Measurements from ENCODE around the gene HLA-DPA1. TPM values are rescaled to one million over a fixed set of nuclear protein-coding genes. Genes with fewer than 3 reads are reported as not detected.
"Not testable (repeated sequence)": the region's sequence is repeated elsewhere in the genome, so short reads cannot be mapped to it uniquely, and the experiment has no call there.

HLA-DPA1 gene
- total and polyA plus RNA-seq, 10 of the 15 experiments (the other 5 are each of a cell fraction or from before 2014, with no cell fraction given), result 508 to 1,640 (median 829) TPM

DNA sequence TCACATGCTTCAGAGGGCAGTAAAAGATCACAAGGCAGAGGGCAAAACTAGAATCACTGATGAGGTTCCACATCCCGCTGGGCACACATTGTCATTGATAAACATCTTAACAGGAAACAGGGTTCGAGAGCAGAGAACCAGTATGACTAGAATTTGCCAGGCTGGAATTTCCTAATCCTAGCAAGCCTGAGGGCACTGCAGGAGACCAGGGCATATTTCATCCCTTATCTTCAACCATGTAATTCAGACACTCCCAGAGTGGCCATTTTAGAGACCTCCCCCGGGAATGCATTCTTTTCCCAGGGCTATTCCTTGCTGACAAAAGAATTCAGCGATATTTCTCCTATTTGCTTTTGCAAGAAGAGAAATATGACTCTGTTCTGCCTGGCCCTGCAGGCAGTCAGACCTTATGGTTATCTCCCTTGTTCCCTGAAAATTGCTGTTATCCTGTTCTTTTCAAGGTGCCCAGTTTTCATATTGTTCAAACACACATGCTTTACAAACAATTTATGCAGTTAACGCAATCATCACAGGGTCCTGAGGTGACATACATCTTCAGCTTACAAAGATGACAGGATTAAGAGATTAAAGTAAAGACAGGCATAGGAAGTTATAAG lies 27.8 kb upstream of the HLA-DPA1 start:
- BruUV-seq (replicated peaks); H3K27me3 ChIP-seq (replicated peaks in 1 of 2; ENCODE audit: control insufficient read depth in 2 of 2, insufficient read depth in 2 of 2, low read length in 1 of 2); H2AFZ ChIP-seq (ENCODE audit: control insufficient read depth, low read depth, low read length); intact Hi-C loops (cut with micrococcal nuclease; ENCODE audit: unreplicated experiment); FAIRE-seq; ATAC-seq; DNase-seq (ENCODE audit: low read depth, low spot score); RAD21 ChIA-PET (ENCODE audit: unreplicated experiment); H3K27ac ChIP-seq (ENCODE audit: control insufficient read depth, insufficient read depth); H3K4me2 ChIP-seq (ENCODE audit: control insufficient read depth, insufficient read depth); H3K4me3 ChIP-seq; H3K36me3 ChIP-seq (ENCODE audit: control insufficient read depth in 2 of 2, insufficient read depth in 2 of 2, low read length in 1 of 2); H3K79me2 ChIP-seq (ENCODE audit: control insufficient read depth, insufficient read depth, low read length); H3K4me1 ChIP-seq (ENCODE audit: control insufficient read depth, insufficient read depth, low read length); H3K9me3 ChIP-seq (replicated peaks; ENCODE audit: control insufficient read depth, insufficient read depth, low read length); H3K9ac ChIP-seq (ENCODE audit: control insufficient read depth, insufficient read depth, low read length); POLR2A ChIA-PET; H4K20me1 ChIP-seq (ENCODE audit: control insufficient read depth, insufficient read depth); in situ Hi-C loops (cut with MboI): not testable (repeated sequence)
- ChIA-PET CTCF (interaction anchor here (1.1 to 1.8 kb wide), 2 partner anchors 9 to 19 kb away, joined by 3 to 4 read pairs; no protein-coding TSS in a partner anchor), SMC1A (ENCODE audit: uncharacterized antibody, unreplicated experiment) (interaction anchor here (1.3 kb wide), 1 partner anchor 117 kb away, joined by 3 read pairs; no protein-coding TSS in a partner anchor)
- TF ChIP-seq SKIL (IDR thresholded peaks at IDR 0.05; ENCODE audit: low read depth, poor library complexity, severe bottlenecking) (peak; percentile 19), KLF5 (IDR thresholded peaks at IDR 0.05; ENCODE audit: partially characterized antibody) (peak; percentile 77)
- TF ChIP-seq, protein P1, sequence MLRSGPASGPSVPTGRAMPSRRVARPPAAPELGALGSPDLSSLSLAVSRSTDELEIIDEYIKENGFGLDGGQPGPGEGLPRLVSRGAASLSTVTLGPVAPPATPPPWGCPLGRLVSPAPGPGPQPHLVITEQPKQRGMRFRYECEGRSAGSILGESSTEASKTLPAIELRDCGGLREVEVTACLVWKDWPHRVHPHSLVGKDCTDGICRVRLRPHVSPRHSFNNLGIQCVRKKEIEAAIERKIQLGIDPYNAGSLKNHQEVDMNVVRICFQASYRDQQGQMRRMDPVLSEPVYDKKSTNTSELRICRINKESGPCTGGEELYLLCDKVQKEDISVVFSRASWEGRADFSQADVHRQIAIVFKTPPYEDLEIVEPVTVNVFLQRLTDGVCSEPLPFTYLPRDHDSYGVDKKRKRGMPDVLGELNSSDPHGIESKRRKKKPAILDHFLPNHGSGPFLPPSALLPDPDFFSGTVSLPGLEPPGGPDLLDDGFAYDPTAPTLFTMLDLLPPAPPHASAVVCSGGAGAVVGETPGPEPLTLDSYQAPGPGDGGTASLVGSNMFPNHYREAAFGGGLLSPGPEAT (IDR thresholded peaks at IDR 0.05; ENCODE audit: low read depth), result 0 out of 2 replicates have a peak, but pooled peaks have one; percentile 15
- WGBS (ENCODE audit: insufficient coverage, insufficient replicate concordance, low lambda C conversion rate, missing lambda C conversion rate), result 28% methylated on average over 5 of the region's 5 CpGs

Data from GM12878 (cell line).